ENCODE data around the gene HES1. TPM values are rescaled to one million over a fixed set of nuclear protein-coding genes. Genes with fewer than 3 reads are reported as not detected.

HES1 gene
- total and polyA plus RNA-seq, 9 donors, result 16.7 to 116 (median 35.0) TPM

DNA sequence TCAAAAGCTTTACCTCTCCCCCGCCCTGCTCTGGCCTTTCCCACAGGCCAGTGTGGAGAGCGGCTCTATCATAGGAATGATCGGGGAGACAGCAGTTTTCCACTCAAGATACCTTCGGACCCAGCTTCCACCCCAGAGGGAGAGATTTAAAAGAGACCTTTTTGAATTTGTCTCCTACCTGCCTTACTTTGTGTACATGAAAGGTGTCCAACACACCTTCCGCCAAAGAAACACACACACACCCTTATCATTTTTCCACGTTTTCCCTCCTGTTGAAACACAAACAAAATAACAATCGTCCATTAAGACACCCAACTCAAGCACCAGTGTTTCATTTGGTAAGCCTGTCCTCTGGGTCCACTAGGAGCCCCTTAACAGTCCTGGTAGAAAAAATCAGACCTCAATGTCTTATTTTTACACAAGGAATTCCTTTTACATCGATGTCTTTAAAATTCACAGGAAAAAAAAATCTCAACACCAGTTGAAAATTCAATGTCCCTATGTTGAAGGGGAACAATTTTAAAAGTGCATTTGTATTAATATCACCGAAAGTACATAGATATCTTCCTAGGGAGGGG lies 4.0 kb downstream of the HES1 start:
- H3K27ac ChIP-seq, result peak overlapping the region in 1 of 2 donors; percentile 96
- intact Hi-C loops (cut with DNase I), result loop anchor here (5.0 to 10.0 kb wide), 10 partner anchors 47 to 358 kb away; no protein-coding TSS in a partner anchor
- TF ChIP-seq EP300 (IDR thresholded peaks at IDR 0.05) (no peak), POLR2A (IDR thresholded peaks at IDR 0.05) (no peak)
- TF ChIP-seq, protein P1, sequence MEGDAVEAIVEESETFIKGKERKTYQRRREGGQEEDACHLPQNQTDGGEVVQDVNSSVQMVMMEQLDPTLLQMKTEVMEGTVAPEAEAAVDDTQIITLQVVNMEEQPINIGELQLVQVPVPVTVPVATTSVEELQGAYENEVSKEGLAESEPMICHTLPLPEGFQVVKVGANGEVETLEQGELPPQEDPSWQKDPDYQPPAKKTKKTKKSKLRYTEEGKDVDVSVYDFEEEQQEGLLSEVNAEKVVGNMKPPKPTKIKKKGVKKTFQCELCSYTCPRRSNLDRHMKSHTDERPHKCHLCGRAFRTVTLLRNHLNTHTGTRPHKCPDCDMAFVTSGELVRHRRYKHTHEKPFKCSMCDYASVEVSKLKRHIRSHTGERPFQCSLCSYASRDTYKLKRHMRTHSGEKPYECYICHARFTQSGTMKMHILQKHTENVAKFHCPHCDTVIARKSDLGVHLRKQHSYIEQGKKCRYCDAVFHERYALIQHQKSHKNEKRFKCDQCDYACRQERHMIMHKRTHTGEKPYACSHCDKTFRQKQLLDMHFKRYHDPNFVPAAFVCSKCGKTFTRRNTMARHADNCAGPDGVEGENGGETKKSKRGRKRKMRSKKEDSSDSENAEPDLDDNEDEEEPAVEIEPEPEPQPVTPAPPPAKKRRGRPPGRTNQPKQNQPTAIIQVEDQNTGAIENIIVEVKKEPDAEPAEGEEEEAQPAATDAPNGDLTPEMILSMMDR (IDR thresholded peaks at IDR 0.05), result no peak
- H3K36me3 ChIP-seq, result no peaks in the 10 kb centered on the region
- H3K4me3 ChIP-seq, result no peak overlapping the region
- DNase-seq, result no peak
- H3K27me3 ChIP-seq, result no peaks in the 10 kb centered on the region
- peaks cover 14% of the 10 kb centered on the region for H3K4me1 ChIP-seq (ENCODE audit: insufficient read depth)
- 23 to 39% (median 35%) methylated on average over 9 of the region's 9 CpGs for WGBS, 3 donors
- H3K9me3 ChIP-seq, result no peaks in the 10 kb centered on the region

DNA sequence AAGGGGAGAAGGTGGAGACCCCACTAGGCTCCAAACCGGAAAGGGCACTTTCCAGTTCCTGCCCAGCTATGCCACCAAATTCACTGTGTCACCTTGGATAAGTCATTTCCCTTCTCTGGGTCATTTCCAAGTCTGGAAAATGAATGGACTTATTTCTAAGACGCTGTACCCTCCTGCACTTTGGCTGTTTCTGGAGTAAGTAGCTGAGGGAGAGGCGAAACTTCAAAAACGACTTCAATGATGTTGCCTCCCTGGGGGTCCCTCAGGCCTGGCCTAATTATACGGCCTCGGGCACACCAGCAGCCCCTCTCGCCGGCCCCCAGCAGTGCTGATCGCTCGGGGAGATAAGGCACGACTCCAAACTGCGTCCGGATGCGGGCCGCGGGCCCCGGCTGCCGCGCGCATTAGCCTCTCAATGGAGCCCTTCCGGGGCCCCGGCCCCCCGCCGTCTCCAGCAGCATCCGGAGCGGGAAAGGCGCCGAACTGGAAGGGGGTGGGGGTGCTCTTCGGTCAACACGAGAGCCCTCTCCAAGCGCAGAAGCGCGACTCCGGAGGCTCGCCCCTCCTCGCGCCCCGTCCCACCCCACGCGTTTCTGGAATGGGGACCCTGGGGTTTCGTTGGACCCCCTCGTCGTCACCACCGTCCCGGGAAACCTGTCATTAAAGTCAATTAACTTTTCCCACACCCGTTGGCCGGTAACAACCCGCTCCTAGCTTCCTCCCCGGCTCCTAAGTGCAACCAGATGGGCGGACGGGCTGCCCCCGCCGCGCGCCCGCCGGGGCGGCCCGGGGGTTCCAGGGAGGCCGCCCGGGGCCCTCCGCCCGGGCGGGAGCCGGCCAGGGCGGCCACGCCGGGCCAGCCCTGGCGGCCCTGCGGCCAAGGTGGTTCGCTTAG lies 4.8 kb downstream of the HES1 start:
- TF ChIP-seq POLR2A (IDR thresholded peaks at IDR 0.05), result no peak
- no peak for TF ChIP-seq EP300 (IDR thresholded peaks at IDR 0.05)
- Histone ChIP-seq H3K4me3 (peak overlapping the region; percentile 33), H3K9me3 (no peaks in the 10 kb centered on the region), H3K36me3 (no peaks in the 10 kb centered on the region), H3K4me1 (ENCODE audit: insufficient read depth) (peaks cover 14% of the 10 kb centered on the region), H3K27me3 (no peaks in the 10 kb centered on the region), H3K27ac (peak overlapping the region; percentile 3 to 96)
- intact Hi-C loops (cut with DNase I), result loop anchor here in 2 of 4 donors (5.0 kb wide), 2 partner anchors 47 to 132 kb away; no protein-coding TSS in a partner anchor
- 3 to 4% (median 3%) methylated on average over 39 to 71 of the region's 71 CpGs for WGBS, 3 donors
- DNase-seq, result peak; percentile 63 to 83 (median 77)

DNA sequence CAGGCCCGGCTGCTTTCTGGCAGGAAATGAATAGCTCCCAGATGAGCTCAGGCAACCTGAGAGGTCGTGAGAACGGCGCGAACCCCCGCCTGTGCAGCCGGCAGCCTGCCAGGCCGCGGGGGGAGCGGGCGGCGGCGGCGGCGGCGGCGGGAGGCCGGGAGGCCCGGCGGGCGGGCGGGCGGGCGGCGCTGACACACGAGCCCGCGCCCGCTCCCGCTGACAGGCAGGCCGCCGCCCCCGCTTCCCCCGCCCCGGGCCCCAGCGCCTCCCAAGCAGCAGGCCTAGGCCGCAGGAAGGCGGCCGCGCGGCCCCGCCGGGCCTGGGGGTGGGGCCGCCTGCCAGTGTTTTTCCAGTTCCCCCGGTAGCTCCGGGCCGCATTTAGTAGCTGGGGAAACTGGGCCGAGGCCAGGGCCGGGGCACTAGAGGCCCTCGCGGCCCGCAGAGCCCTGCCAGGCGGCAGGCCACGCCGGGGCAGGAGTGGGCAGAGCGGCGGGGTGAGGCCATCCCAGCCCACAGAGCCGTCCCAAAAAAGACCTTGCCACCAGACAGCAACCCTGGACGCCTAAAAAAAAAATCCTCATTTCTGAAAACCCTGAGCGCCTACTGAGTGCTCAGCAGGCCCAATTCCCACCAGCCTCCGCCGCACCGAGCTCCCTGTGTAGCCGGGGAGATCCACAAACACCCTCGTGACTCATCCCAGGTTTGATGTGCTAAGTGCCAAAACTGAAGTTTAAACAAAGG lies 5.6 kb downstream of the HES1 start:
- intact Hi-C loops (cut with DNase I), result loop anchor here in 2 of 4 donors (5.0 kb wide), 2 partner anchors 46 to 131 kb away; no protein-coding TSS in a partner anchor
- no peaks in the 10 kb centered on the region for H3K9me3 ChIP-seq
- DNase-seq, result peak; percentile 90 to 93 (median 93)
- 3 to 13% (median 4%) methylated on average over 17 to 59 of the region's 65 CpGs for WGBS, 3 donors
- no peaks in the 10 kb centered on the region for H3K36me3 ChIP-seq
- no peaks in the 10 kb centered on the region for H3K27me3 ChIP-seq
- no peak for TF ChIP-seq POLR2A (IDR thresholded peaks at IDR 0.05)
- no peak for TF ChIP-seq EP300 (IDR thresholded peaks at IDR 0.05)
- TF ChIP-seq, protein P1 (IDR thresholded peaks at IDR 0.05), result no peak
- H3K4me1 ChIP-seq (ENCODE audit: insufficient read depth), result peaks cover 14% of the 10 kb centered on the region
- H3K4me3 ChIP-seq, result peak overlapping the region; percentile 33
- H3K27ac ChIP-seq, result peak overlapping the region; percentile 80 to 96

DNA sequence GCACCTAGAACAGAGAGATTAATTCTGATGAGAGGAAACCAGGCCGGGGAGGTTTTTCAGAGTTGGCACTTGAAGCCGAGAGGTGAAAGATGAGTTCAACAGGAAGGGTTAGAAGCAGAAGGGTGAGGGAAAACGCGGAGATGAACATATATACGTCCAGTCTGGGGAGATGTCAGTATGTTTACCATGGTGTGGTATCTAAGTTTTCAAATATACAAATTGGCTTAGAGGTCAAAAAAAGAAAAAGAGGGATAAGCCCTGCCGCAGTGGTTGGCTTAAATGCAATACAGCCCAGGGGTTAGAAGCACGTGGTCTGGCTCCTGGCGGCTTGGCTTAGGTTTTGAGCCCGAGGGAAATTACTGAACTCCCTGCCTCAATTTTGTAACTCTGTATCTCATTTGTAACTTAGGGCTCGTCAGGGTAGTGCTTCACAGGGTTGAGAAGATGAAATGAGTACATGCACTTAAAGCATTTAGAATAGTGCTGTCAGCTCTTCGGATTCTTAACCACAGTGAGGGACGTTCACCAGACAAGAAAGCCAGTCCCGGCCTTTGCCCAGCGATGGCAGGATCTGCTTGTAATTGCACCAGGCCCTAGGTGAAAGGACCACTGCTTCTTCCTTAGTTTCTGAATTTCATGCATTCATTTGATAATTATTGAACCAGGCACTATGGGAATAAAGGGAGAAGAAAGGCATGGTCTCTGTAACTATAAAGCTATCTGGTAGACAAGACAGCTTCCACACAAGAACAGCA lies 6.4 kb downstream of the HES1 start:
- Histone ChIP-seq H3K27ac (peak overlapping the region in 1 of 2 donors; percentile 96), H3K9me3 (no peaks in the 10 kb centered on the region), H3K4me3 (peak overlapping the region; percentile 33), H3K36me3 (no peaks in the 10 kb centered on the region), H3K27me3 (no peaks in the 10 kb centered on the region), H3K4me1 (ENCODE audit: insufficient read depth) (peaks cover 14% of the 10 kb centered on the region)
- TF ChIP-seq, protein P1 (IDR thresholded peaks at IDR 0.05), result no peak
- no peak for TF ChIP-seq POLR2A (IDR thresholded peaks at IDR 0.05)
- no peak for TF ChIP-seq EP300 (IDR thresholded peaks at IDR 0.05)
- peak; percentile 49 to 72 (median 51) for DNase-seq
- intact Hi-C loops (cut with DNase I), result loop anchor here in 2 of 4 donors (5.0 kb wide), 2 partner anchors 45 to 130 kb away; no protein-coding TSS in a partner anchor
- WGBS, 3 donors, result 44 to 54% (median 52%) methylated on average over 14 of the region's 14 CpGs
